ENCODE results near the gene SLC22A23. TPM values are rescaled to one million over a fixed set of nuclear protein-coding genes. Genes with fewer than 3 reads are reported as not detected.

Gene SLC22A23
- polyA plus RNA-seq, 1 donor (not counting 4 experiments of a cell fraction or from before 2014, with no cell fraction given) = 4.3 TPM

GRCh38 chr6:3429211-3429610 lies 27.6 kb downstream of the SLC22A23 start:
- no peak overlapping the region for H3K4me3 ChIP-seq (ENCODE audit: control insufficient read depth in 2 of 3, extremely low read depth in 1 of 3, insufficient read depth in 2 of 3, low read depth in 1 of 3, low read length in 3 of 3)
- H3K9me1 ChIP-seq (ENCODE audit: control insufficient read depth, extremely low read depth, insufficient read depth, low read length) = peaks cover 2% of the 10 kb centered on the region
- FAIRE-seq = no peak
- TF ChIP-seq CTCF (optimal IDR thresholded peaks at IDR 0.05 in 1 of 3, IDR thresholded peaks at IDR 0.05 in 1 of 3, conservative IDR thresholded peaks at IDR 0.05 in 1 of 3; ENCODE audit: extremely low read depth in 1 of 3, insufficient read depth in 2 of 3, low read length in 3 of 3) (no peak), EZH2 (IDR thresholded peaks at IDR 0.05; ENCODE audit: low read length) (no peak)
- no peak overlapping the region for H3K4me2 ChIP-seq (ENCODE audit: control insufficient read depth, extremely low read depth, insufficient read depth, low read depth, low read length)
- no peaks in the 10 kb centered on the region for H3K9me3 ChIP-seq (ENCODE audit: control insufficient read depth, low read depth, low read length)
- H3K27ac ChIP-seq (ENCODE audit: control insufficient read depth, insufficient read depth, low read length) = no peak overlapping the region
- DNase-seq (ENCODE audit: low read depth, low spot score) = no peak
- H3K9ac ChIP-seq (ENCODE audit: control insufficient read depth, extremely low read depth, insufficient read depth, low read length) = no peak overlapping the region
- no peak overlapping the region for H2AFZ ChIP-seq (ENCODE audit: control insufficient read depth, low read length)
- H3K36me3 ChIP-seq (ENCODE audit: control insufficient read depth in 2 of 2, extremely low read depth in 1 of 2, insufficient read depth in 2 of 2, low read length in 2 of 2) = no peaks in the 10 kb centered on the region
- H3K79me2 ChIP-seq (ENCODE audit: control insufficient read depth, insufficient read depth, low read length) = peaks cover 2% of the 10 kb centered on the region
- H4K20me1 ChIP-seq (ENCODE audit: control insufficient read depth, extremely low read depth, insufficient read depth, low read length) = no peaks in the 10 kb centered on the region
- H3K4me1 ChIP-seq (ENCODE audit: control insufficient read depth, extremely low read depth, insufficient read depth, low read length) = peaks cover 55% of the 10 kb centered on the region
- no peaks in the 10 kb centered on the region for H3K27me3 ChIP-seq (ENCODE audit: control insufficient read depth, extremely low read depth, insufficient read depth, low read length)
- dilution Hi-C loops (cut with MboI; ENCODE audit: extremely low pct_ligation_motif_present, low sequenced_read_pairs) = no loop called here

GRCh38 chr6:3428700-3429099 lies 28.1 kb downstream of the SLC22A23 start:
- TF ChIP-seq EZH2 (IDR thresholded peaks at IDR 0.05; ENCODE audit: low read length) (no peak), CTCF (optimal IDR thresholded peaks at IDR 0.05 in 1 of 3, IDR thresholded peaks at IDR 0.05 in 1 of 3, conservative IDR thresholded peaks at IDR 0.05 in 1 of 3; ENCODE audit: extremely low read depth in 1 of 3, insufficient read depth in 2 of 3, low read length in 3 of 3) (no peak)

More at GRCh38 chr6:3428700-3429099, 28.1 kb downstream of the SLC22A23 start:
- no peak overlapping the region for H3K9ac ChIP-seq (ENCODE audit: control insufficient read depth, extremely low read depth, insufficient read depth, low read length)
- FAIRE-seq (no peak), DNase-seq (ENCODE audit: low read depth, low spot score) (no peak)
- no peak overlapping the region for H2AFZ ChIP-seq (ENCODE audit: control insufficient read depth, low read length)
- peak overlapping the region; percentile 56 for H3K4me2 ChIP-seq (ENCODE audit: control insufficient read depth, extremely low read depth, insufficient read depth, low read depth, low read length)
- H3K9me3 ChIP-seq (ENCODE audit: control insufficient read depth, low read depth, low read length) = no peaks in the 10 kb centered on the region
- H3K27me3 ChIP-seq (ENCODE audit: control insufficient read depth, extremely low read depth, insufficient read depth, low read length) = no peaks in the 10 kb centered on the region
- H3K9me1 ChIP-seq (ENCODE audit: control insufficient read depth, extremely low read depth, insufficient read depth, low read length) = peaks cover 2% of the 10 kb centered on the region
- H3K36me3 ChIP-seq (ENCODE audit: control insufficient read depth in 2 of 2, extremely low read depth in 1 of 2, insufficient read depth in 2 of 2, low read length in 2 of 2) = no peaks in the 10 kb centered on the region
- dilution Hi-C loops (cut with MboI; ENCODE audit: extremely low pct_ligation_motif_present, low sequenced_read_pairs) = no loop called here
- peaks cover 2% of the 10 kb centered on the region for H3K79me2 ChIP-seq (ENCODE audit: control insufficient read depth, insufficient read depth, low read length)
- H3K4me1 ChIP-seq (ENCODE audit: control insufficient read depth, extremely low read depth, insufficient read depth, low read length) = peaks cover 54% of the 10 kb centered on the region
- H3K27ac ChIP-seq (ENCODE audit: control insufficient read depth, insufficient read depth, low read length) = no peak overlapping the region
- H3K4me3 ChIP-seq (ENCODE audit: control insufficient read depth in 2 of 3, extremely low read depth in 1 of 3, insufficient read depth in 2 of 3, low read depth in 1 of 3, low read length in 3 of 3) = no peak overlapping the region
- no peaks in the 10 kb centered on the region for H4K20me1 ChIP-seq (ENCODE audit: control insufficient read depth, extremely low read depth, insufficient read depth, low read length)

All from keratinocyte (primary cell).